ENCODE data around the gene MSL1. TPM values are rescaled to one million over a fixed set of nuclear protein-coding genes. Genes with fewer than 3 reads are reported as not detected.
A peak's percentile ranks its signal among the peaks of the same experiment; 100 is the strongest.

MSL1 gene
- total RNA-seq, 3 donors from 2014 or later (not counting 1 experiment from before 2014, with no cell fraction given), result 99.0 to 124 (median 110) TPM

GRCh38 chr17:40090237-40091119 lies 31.3 kb upstream of the MSL1 start:
- Mint-ChIP-seq H3K4me3 (no peak overlapping the region), H3K4me1 (peaks cover under 1 to 33% of the 10 kb centered on the region in 2 donors), H3K36me3 (peaks cover 12% of the 10 kb centered on the region), H3K9me3 (no peaks in the 10 kb centered on the region), H3K27ac (peak overlapping the region in 1 of 2 donors; percentile 54), H3K27me3 (ENCODE audit: low read depth in 2 of 2) (no peaks in the 10 kb centered on the region)
- intact Hi-C loops (cut with micrococcal nuclease), result no loop called here
- H3K4me3 ChIP-seq (ENCODE audit: low read length), result no peak overlapping the region
- H3K27me3 ChIP-seq (ENCODE audit: control insufficient read depth, insufficient read depth, low read length), result no peaks in the 10 kb centered on the region
- H3K27ac ChIP-seq (ENCODE audit: low read length), result no peak overlapping the region
- ATAC-seq, result no peak
- peaks cover 11% of the 10 kb centered on the region for H3K4me1 ChIP-seq (ENCODE audit: control insufficient read depth, insufficient read depth, low read length)
- no peak for DNase-seq
- H3K36me3 ChIP-seq (ENCODE audit: control insufficient read depth, insufficient read depth, low read length), result peaks cover 54% of the 10 kb centered on the region
- no peaks in the 10 kb centered on the region for H3K9me3 ChIP-seq (ENCODE audit: control insufficient read depth, insufficient read depth, low read length)
- TF ChIP-seq CTCF (IDR thresholded peaks at IDR 0.05), result no peak
- 91% methylated on average over 12 of the region's 14 CpGs for WGBS (ENCODE audit: insufficient coverage)

GRCh38 chr17:40091691-40092397 lies 29.9 kb upstream of the MSL1 start:
- H3K9me3 ChIP-seq (ENCODE audit: control insufficient read depth, insufficient read depth, low read length), result no peaks in the 10 kb centered on the region
- peaks cover 14 to 39% of the 10 kb centered on the region in 2 donors for H3K4me1 Mint-ChIP-seq
- H3K27ac Mint-ChIP-seq, result peak overlapping the region in 1 of 2 donors; percentile 56
- no peaks in the 10 kb centered on the region for H3K27me3 ChIP-seq (ENCODE audit: control insufficient read depth, insufficient read depth, low read length)
- TF ChIP-seq CTCF (IDR thresholded peaks at IDR 0.05), result no peak
- H3K36me3 ChIP-seq (ENCODE audit: control insufficient read depth, insufficient read depth, low read length), result peaks cover 50% of the 10 kb centered on the region
- WGBS (ENCODE audit: insufficient coverage), result 94% methylated on average over 13 of the region's 18 CpGs
- intact Hi-C loops (cut with micrococcal nuclease), result no loop called here
- H3K27me3 Mint-ChIP-seq (ENCODE audit: low read depth in 2 of 2), result no peaks in the 10 kb centered on the region
- no peak overlapping the region for H3K4me3 ChIP-seq (ENCODE audit: low read length)
- DNase-seq (no peak), ATAC-seq (no peak)
- H3K9me3 Mint-ChIP-seq, result no peaks in the 10 kb centered on the region
- H3K36me3 Mint-ChIP-seq, result peaks cover 12% of the 10 kb centered on the region
- no peak overlapping the region for H3K27ac ChIP-seq (ENCODE audit: low read length)
- H3K4me3 Mint-ChIP-seq, result no peak overlapping the region
- H3K4me1 ChIP-seq (ENCODE audit: control insufficient read depth, insufficient read depth, low read length), result peaks cover 25% of the 10 kb centered on the region

DNA sequence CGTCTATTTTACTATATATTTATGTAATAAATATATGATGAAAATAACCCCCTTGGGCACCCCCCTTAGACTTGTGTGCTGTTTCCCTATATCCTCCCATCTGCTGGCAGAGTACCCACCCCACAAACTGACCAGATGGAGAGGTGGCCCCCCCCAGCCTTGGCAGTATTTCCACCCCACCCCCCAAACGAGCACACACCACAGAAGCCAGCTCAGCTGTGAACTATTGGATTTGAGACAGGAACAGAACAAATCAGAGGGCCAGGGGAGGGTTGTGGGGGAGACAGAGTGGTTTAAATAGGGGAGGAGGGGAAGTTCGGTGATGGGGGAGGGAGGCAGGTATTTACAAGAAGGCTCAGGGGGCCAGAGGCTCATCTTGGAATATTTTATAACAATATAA lies 29.2 kb upstream of the MSL1 start:
- Mint-ChIP-seq H3K4me3 (no peak overlapping the region), H3K27me3 (ENCODE audit: low read depth in 2 of 2) (no peaks in the 10 kb centered on the region), H3K9me3 (no peaks in the 10 kb centered on the region), H3K36me3 (peaks cover 12% of the 10 kb centered on the region), H3K27ac (peak overlapping the region; percentile 8 to 96), H3K4me1 (peaks cover 21 to 41% of the 10 kb centered on the region in 2 donors)
- Histone ChIP-seq H3K4me1 (ENCODE audit: control insufficient read depth, insufficient read depth, low read length) (peaks cover 32% of the 10 kb centered on the region), H3K4me3 (ENCODE audit: low read length) (no peak overlapping the region), H3K36me3 (ENCODE audit: control insufficient read depth, insufficient read depth, low read length) (peaks cover 47% of the 10 kb centered on the region), H3K27ac (ENCODE audit: low read length) (no peak overlapping the region), H3K9me3 (ENCODE audit: control insufficient read depth, insufficient read depth, low read length) (no peaks in the 10 kb centered on the region), H3K27me3 (ENCODE audit: control insufficient read depth, insufficient read depth, low read length) (no peaks in the 10 kb centered on the region)
- no peak for ATAC-seq
- 100% methylated on average over 1 of the region's 3 CpGs for WGBS (ENCODE audit: insufficient coverage)
- intact Hi-C loops (cut with micrococcal nuclease), result no loop called here
- TF ChIP-seq CTCF (IDR thresholded peaks at IDR 0.05), result no peak
- no peak for DNase-seq
